IPS DF 6.9 (cell line): ENCODE results near the gene HOXB2.

Source experiments
- DNase-seq: peaks from one replicate; pipeline ENCODE4 v3.0.0-alpha.2; 2013; ENCODE audit warnings: low read depth, low spot score
- H3K27ac ChIP-seq: one replicate; pipeline ENCODE4 v1.5.1; 2013; ENCODE audit warnings: low read length, control low read depth
- H3K27me3 ChIP-seq: 2 replicates; pipeline ENCODE4 v1.6.1; 2013; ENCODE audit warnings: mild to moderate bottlenecking, low read length; ENCODE audit not compliant: control insufficient read depth, insufficient read depth
- H3K36me3 ChIP-seq: 2 replicates; pipeline ENCODE4 v1.6.1; 2013; ENCODE audit warnings: low read length; ENCODE audit not compliant: control insufficient read depth, insufficient read depth
- H3K4me1 ChIP-seq: 2 replicates; pipeline ENCODE4 v1.6.1; 2013; ENCODE audit warnings: low read length; ENCODE audit not compliant: control insufficient read depth, insufficient read depth
- H3K4me3 ChIP-seq: 2 replicates; pipeline ENCODE4 v1.5.1; 2013; ENCODE audit warnings: mild to moderate bottlenecking, low read length
- H3K9me3 ChIP-seq: 2 replicates; pipeline ENCODE4 v1.6.1; 2013; ENCODE audit warnings: low read length, inconsistent platforms; ENCODE audit not compliant: control insufficient read depth, insufficient read depth
- WGBS: extraction: QIAGEN DNeasy Blood & Tissue Kit; methylation state at CpG from one replicate; pipeline ENCODE4 v1.1.7; 2013; ENCODE audit warnings: mixed read lengths, missing lambda C conversion rate; ENCODE audit not compliant: insufficient read length, insufficient coverage; 5-methylcytosine and 5-hydroxymethylcytosine counted together

The HOXB2 gene

GRCh38 chr17:48565022-48565554, 20.2 kb upstream of the HOXB2 start:
- no CpG with 5 or more reads among the region's 2 CpGs for WGBS
- H3K4me3 ChIP-seq, result no peak overlapping the region
- H3K27me3 ChIP-seq, result peaks cover 96% of the 10 kb centered on the region

DNA sequence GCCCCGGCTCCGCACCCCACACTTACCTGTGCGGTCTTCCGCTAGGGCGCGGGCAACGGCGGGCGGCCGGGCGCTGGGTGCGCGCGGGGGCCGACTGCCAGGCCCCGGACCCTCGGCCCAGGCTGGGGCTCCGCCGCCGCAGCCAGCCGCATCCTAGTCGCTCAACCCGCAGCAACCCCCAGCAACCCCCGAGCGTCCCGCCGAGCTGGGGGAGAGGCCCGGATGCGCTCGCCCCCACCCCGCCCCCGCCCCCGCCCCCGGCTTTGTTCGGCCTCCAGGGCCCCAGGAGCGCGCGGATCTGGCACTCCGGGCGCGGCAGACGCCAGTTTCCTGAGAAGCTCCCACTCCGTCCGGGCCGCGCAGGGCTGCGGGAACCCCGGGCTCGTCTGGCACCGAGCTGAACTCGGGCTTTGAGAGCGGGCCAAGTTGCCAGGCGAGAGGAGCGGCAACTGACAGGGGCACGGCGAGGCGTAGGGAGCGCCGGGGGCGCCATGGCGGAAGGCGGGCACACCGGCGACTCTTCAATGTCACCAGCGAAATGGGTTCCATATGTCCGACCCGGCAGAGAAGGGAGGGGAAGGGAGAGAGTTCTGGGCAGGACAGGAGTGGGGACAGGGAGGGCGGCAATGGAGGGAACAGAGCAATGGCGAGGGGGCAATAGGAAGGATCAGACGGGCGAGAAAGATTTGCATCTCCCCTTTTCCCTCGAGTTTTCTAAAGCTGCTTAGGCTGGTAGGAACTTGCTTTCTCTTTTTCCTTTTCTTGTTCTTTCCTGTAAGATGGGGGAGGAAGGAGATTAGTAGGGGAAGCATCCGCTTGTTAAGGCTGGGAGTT, 19.5 kb upstream of the HOXB2 start:
- DNase-seq, result no peak
- no peaks in the 10 kb centered on the region for H3K36me3 ChIP-seq
- peaks cover 96% of the 10 kb centered on the region for H3K27me3 ChIP-seq
- H3K4me3 ChIP-seq, result no peak overlapping the region
- peaks cover 3% of the 10 kb centered on the region; the same call in 1 of the 2 replicates for H3K4me1 ChIP-seq
- no peaks in the 10 kb centered on the region; the same call in 1 of the 2 replicates for H3K9me3 ChIP-seq
- H3K27ac ChIP-seq, result no peak overlapping the region
- WGBS, result no CpG with 5 or more reads among the region's 73 CpGs

More at GRCh38 chr17:48565022-48565554, 20.2 kb upstream of the HOXB2 start:
- Histone ChIP-seq H3K4me1 (peaks cover 3% of the 10 kb centered on the region; the same call in 1 of the 2 replicates), H3K27ac (no peak overlapping the region), H3K36me3 (no peaks in the 10 kb centered on the region), H3K9me3 (no peaks in the 10 kb centered on the region; the same call in 1 of the 2 replicates)
- no peak for DNase-seq

GRCh38 chr17:48563867-48564187, 18.9 kb upstream of the HOXB2 start:
- Histone ChIP-seq H3K4me1 (peaks cover 3% of the 10 kb centered on the region; the same call in 1 of the 2 replicates), H3K4me3 (no peak overlapping the region), H3K27me3 (peaks cover 96% of the 10 kb centered on the region), H3K9me3 (no peaks in the 10 kb centered on the region; the same call in 1 of the 2 replicates), H3K27ac (no peak overlapping the region), H3K36me3 (no peaks in the 10 kb centered on the region)
- DNase-seq, result no peak
- no CpG with 5 or more reads among the region's 10 CpGs for WGBS

- DNase-seq, result no peak
- no peaks in the 10 kb centered on the region for H3K36me3 ChIP-seq
- peaks cover 96% of the 10 kb centered on the region for H3K27me3 ChIP-seq
- peaks cover 3% of the 10 kb centered on the region; the same call in 1 of the 2 replicates for H3K4me1 ChIP-seq
- H3K27ac ChIP-seq, result no peak overlapping the region
- WGBS, result no CpG with 5 or more reads among the region's 6 CpGs
- H3K9me3 ChIP-seq, result no peaks in the 10 kb centered on the region; the same call in 1 of the 2 replicates
- H3K4me3 ChIP-seq, result no peak overlapping the region
Measured at GRCh38 chr17:48563385-48563838, 18.5 kb upstream of the HOXB2 start.

GRCh38 chr17:48562934-48563333, 18.0 kb upstream of the HOXB2 start:
- Histone ChIP-seq H3K4me1 (peaks cover 3% of the 10 kb centered on the region; the same call in 1 of the 2 replicates), H3K27ac (no peak overlapping the region), H3K36me3 (no peaks in the 10 kb centered on the region), H3K9me3 (no peaks in the 10 kb centered on the region; the same call in 1 of the 2 replicates), H3K4me3 (no peak overlapping the region), H3K27me3 (peaks cover 97% of the 10 kb centered on the region)
- no CpG with 5 or more reads among the region's 5 CpGs for WGBS
- no peak for DNase-seq

GRCh38 chr17:48561884-48562810, 17.2 kb upstream of the HOXB2 start:
- DNase-seq, result no peak
- no peaks in the 10 kb centered on the region; the same call in 1 of the 2 replicates for H3K9me3 ChIP-seq
- H3K27me3 ChIP-seq, result peaks cover 97% of the 10 kb centered on the region
- no peaks in the 10 kb centered on the region for H3K36me3 ChIP-seq
- no peaks in the 10 kb centered on the region; the same call in 1 of the 2 replicates for H3K4me1 ChIP-seq
- H3K27ac ChIP-seq, result no peak overlapping the region
- no CpG with 5 or more reads among the region's 15 CpGs for WGBS
- H3K4me3 ChIP-seq, result no peak overlapping the region

- no CpG with 5 or more reads among the region's 14 CpGs for WGBS
- H3K4me3 ChIP-seq, result no peak overlapping the region
- no peak overlapping the region for H3K27ac ChIP-seq
- H3K4me1 ChIP-seq, result no peaks in the 10 kb centered on the region; the same call in 1 of the 2 replicates
- H3K27me3 ChIP-seq, result peaks cover 95% of the 10 kb centered on the region
- no peak for DNase-seq
- H3K36me3 ChIP-seq, result no peaks in the 10 kb centered on the region
- H3K9me3 ChIP-seq, result no peaks in the 10 kb centered on the region
Measured at GRCh38 chr17:48559840-48560817, 15.2 kb upstream of the HOXB2 start.

GRCh38 chr17:48559122-48559839, 14.4 kb upstream of the HOXB2 start:
- Histone ChIP-seq H3K27me3 (peaks cover 95% of the 10 kb centered on the region), H3K36me3 (no peaks in the 10 kb centered on the region), H3K4me1 (peaks cover 1% of the 10 kb centered on the region; the same call in 1 of the 2 replicates), H3K9me3 (no peaks in the 10 kb centered on the region), H3K4me3 (no peak overlapping the region), H3K27ac (no peak overlapping the region)
- no peak for DNase-seq
- no CpG with 5 or more reads among the region's 16 CpGs for WGBS

GRCh38 chr17:48558831-48559121, 13.9 kb upstream of the HOXB2 start:
- Histone ChIP-seq H3K27ac (no peak overlapping the region), H3K4me1 (peaks cover 1% of the 10 kb centered on the region; the same call in 1 of the 2 replicates), H3K4me3 (no peak overlapping the region), H3K27me3 (peaks cover 98% of the 10 kb centered on the region), H3K36me3 (no peaks in the 10 kb centered on the region), H3K9me3 (no peaks in the 10 kb centered on the region)
- WGBS, result no CpG with 5 or more reads among the region's 2 CpGs
- no peak for DNase-seq
